Measurements from ENCODE around the gene GPRC5C. TPM values are rescaled to one million over a fixed set of nuclear protein-coding genes. Genes with fewer than 3 reads are reported as not detected.

Gene GPRC5C
- total and polyA plus RNA-seq, 2 of the 13 experiments (the other 11 are each of a cell fraction or from before 2014, with no cell fraction given), result 85.6 to 300 TPM

GRCh38 chr17:74442670-74443515, 11.0 kb downstream of the GPRC5C start (continued):
- TF ChIP-seq GLMP (CRISPR knock-in tag; IDR thresholded peaks at IDR 0.05; ENCODE audit: borderline replicate concordance), result no peak
- no peak for TF ChIP-seq KLF13 (CRISPR knock-in tag; IDR thresholded peaks at IDR 0.05)
- no peak for TF ChIP-seq IKZF1 (IDR thresholded peaks at IDR 0.05)
- peak; percentile 95; the same call in 1 of the 2 replicates for TF ChIP-seq ZBTB7A (CRISPR knock-in tag; IDR thresholded peaks at IDR 0.05)
- no peak for TF ChIP-seq ZFAT (CRISPR knock-in tag; conservative IDR thresholded peaks at IDR 0.05)
- peak; percentile 97 for TF ChIP-seq NKX3-1 (CRISPR knock-in tag; IDR thresholded peaks at IDR 0.05)
- TF ChIP-seq SALL1 (CRISPR knock-in tag; IDR thresholded peaks at IDR 0.05), result peak; percentile 98
- no peak for TF ChIP-seq HOXA7 (CRISPR knock-in tag; IDR thresholded peaks at IDR 0.05)
- TF ChIP-seq ELF1 (CRISPR knock-in tag; IDR thresholded peaks at IDR 0.05), result peak; percentile 78
- 0 out of 2 replicates have a peak, but pooled peaks have one; percentile 59 for TF ChIP-seq ZFP36L1 (CRISPR knock-in tag; IDR thresholded peaks at IDR 0.05)
- TF ChIP-seq RORA (CRISPR knock-in tag; IDR thresholded peaks at IDR 0.05), result no peak
- TF ChIP-seq AGO1 (IDR thresholded peaks at IDR 0.05; ENCODE audit: low read depth, low read length, poor library complexity, severe bottlenecking), result peak; percentile 84
- TF ChIP-seq MTF1 (CRISPR knock-in tag; IDR thresholded peaks at IDR 0.05), result no peak
- peak; percentile 96 to 97 for TF ChIP-seq NR2F1 (CRISPR knock-in tag; IDR thresholded peaks at IDR 0.05)
- peak; percentile 92 for TF ChIP-seq IRF2 (CRISPR knock-in tag; IDR thresholded peaks at IDR 0.05)
- peak; percentile 90 for TF ChIP-seq NR2C2 (CRISPR knock-in tag; IDR thresholded peaks at IDR 0.05; ENCODE audit: borderline replicate concordance)
- TF ChIP-seq ZNF672 (CRISPR knock-in tag; IDR thresholded peaks at IDR 0.05), result no peak
- peak; percentile 74 for TF ChIP-seq ZNF704 (CRISPR knock-in tag; IDR thresholded peaks at IDR 0.05; ENCODE audit: borderline replicate concordance)
- peak; percentile 83; the same call in 1 of the 2 replicates for TF ChIP-seq ZBTB33 (CRISPR knock-in tag; IDR thresholded peaks at IDR 0.05)
- peak; percentile 64; the same call in 1 of the 2 replicates for TF ChIP-seq ATF7-NPFF (CRISPR knock-in tag; IDR thresholded peaks at IDR 0.05; ENCODE audit: low read depth)
- TF ChIP-seq ZNF564 (CRISPR knock-in tag; IDR thresholded peaks at IDR 0.05), result 0 out of 2 replicates have a peak, but pooled peaks have one; percentile 18
- no peak for TF ChIP-seq ZNF7 (CRISPR knock-in tag; IDR thresholded peaks at IDR 0.05)
- TF ChIP-seq ZNF772 (CRISPR knock-in tag; IDR thresholded peaks at IDR 0.05), result peak; percentile 88
- no peak; the same call in 1 of the 2 replicates for TF ChIP-seq ZBTB44 (CRISPR knock-in tag; IDR thresholded peaks at IDR 0.05)
- no peak; the same call in 1 of the 2 replicates for TF ChIP-seq ZSCAN31 (CRISPR knock-in tag; IDR thresholded peaks at IDR 0.05; ENCODE audit: low read depth)

Data from HepG2 (cell line).